MCF 10A (cell line): ENCODE data around the gene S100A8. TPM values are rescaled to one million over a fixed set of nuclear protein-coding genes. Genes with fewer than 3 reads are reported as not detected.

Experiments
- BruUV-seq: library from RNA; stranded (reverse); fragments of 400-500 nt; replicated peaks from 2 replicates; lab custom pipeline; 2021; lab: Mats Ljungman, UMichigan
- CTCF ChIA-PET: fragments of 300-600 bp; sonication (Branson Sonifier 250); formaldehyde crosslinking; extraction: SDS; loops from one replicate; lab custom pipeline; 2021; ENCODE audit warnings: antibody characterized with exemption, inconsistent platforms; lab: Yijun Ruan, JAX
- POLR2A ChIA-PET: fragments of 300-600, 350-650 bp; sonication (Branson Sonifier 250); formaldehyde crosslinking; extraction: SDS; loops from one replicate; lab custom pipeline; 2020; ENCODE audit warnings: antibody characterized with exemption, inconsistent platforms; lab: Yijun Ruan, JAX
- DNase-seq: peaks from one replicate; pipeline ENCODE4 v3.0.0-alpha.2; 2018; ENCODE audit not compliant: unreplicated experiment
- H3K27ac Mint-ChIP-seq: one replicate; pipeline ENCODE4 v1.8.0; 2022; ENCODE audit warnings: mild to moderate bottlenecking, low read depth, mixed read lengths; ENCODE audit not compliant: unreplicated experiment
- H3K27me3 Mint-ChIP-seq: one replicate; pipeline ENCODE4 v1.8.0; 2022; ENCODE audit warnings: mixed read lengths; ENCODE audit not compliant: insufficient read depth, unreplicated experiment
- H3K36me3 Mint-ChIP-seq: one replicate; pipeline ENCODE4 v1.8.0; 2022; ENCODE audit warnings: mild to moderate bottlenecking, moderate library complexity, mixed read lengths; ENCODE audit not compliant: insufficient read depth, unreplicated experiment
- H3K4me1 Mint-ChIP-seq: one replicate; pipeline ENCODE4 v1.8.0; 2022; ENCODE audit warnings: mixed read lengths; ENCODE audit not compliant: insufficient read depth, unreplicated experiment
- H3K4me3 Mint-ChIP-seq: one replicate; pipeline ENCODE4 v1.8.0; 2022; ENCODE audit warnings: mild to moderate bottlenecking, moderate library complexity, mixed read lengths; ENCODE audit not compliant: unreplicated experiment
- H3K9me3 Mint-ChIP-seq: one replicate; pipeline ENCODE4 v1.8.0; 2022; ENCODE audit warnings: mixed read lengths; ENCODE audit not compliant: unreplicated experiment
- CTCF ChIP-seq: fragments of 200-600 bp; IDR thresholded peaks from one replicate; pipeline ENCODE4 v1.8.0; 2022; ENCODE audit warnings: antibody characterized with exemption, mild to moderate bottlenecking; ENCODE audit not compliant: unreplicated experiment
- intact Hi-C: fragments of 100-400 bp; cut with micrococcal nuclease; formaldehyde crosslinking; loops from 2 replicates; pipeline ENCODE4 v1.14.1; 2022
- total RNA-seq: library from RNA; stranded (reverse); gene quantifications from 2 replicates; pipeline ENCODE4 v1.2.3, GENCODE V29; 2022

The S100A8 gene
- total RNA-seq, 1 experiment from 2014 or later: 80.4 TPM

GRCh38 chr1:153372571-153372970 lies 18.3 kb downstream of the S100A8 start:
- POLR2A ChIA-PET: interaction anchor here (0.7 to 1.3 kb wide), 4 partner anchors 15 to 28 kb away, joined by 3 to 4 read pairs (median 4); partner anchors contain the start of gene S100A9
- CTCF ChIA-PET: interaction anchor here (1.1 to 5.7 kb wide), 4 partner anchors 15 to 138 kb away, joined by 3 to 39 read pairs (median 11); partner anchors contain the start of gene S100A9
- no TSS peak for BruUV-seq

GRCh38 chr1:153371231-153371630 lies 19.6 kb downstream of the S100A8 start:
- Mint-ChIP-seq H3K4me3 (no peak overlapping the region), H3K27ac (peak overlapping the region; percentile 59), H3K4me1 (peaks cover 39% of the 10 kb centered on the region), H3K36me3 (peaks cover 6% of the 10 kb centered on the region), H3K9me3 (no peaks in the 10 kb centered on the region), H3K27me3 (no peaks in the 10 kb centered on the region)
- ChIA-PET POLR2A (interaction anchor here (0.6 kb wide), 1 partner anchor 1394 kb away, joined by 3 read pairs; no protein-coding TSS in a partner anchor), CTCF (no interaction called here)
- intact Hi-C loops: no loop called here
- BruUV-seq: no TSS peak
- no peak for DNase-seq
- TF ChIP-seq CTCF: no peak

More at GRCh38 chr1:153372571-153372970, 18.3 kb downstream of the S100A8 start:
- no peaks in the 10 kb centered on the region for H3K9me3 Mint-ChIP-seq
- peaks cover 39% of the 10 kb centered on the region for H3K4me1 Mint-ChIP-seq
- H3K4me3 Mint-ChIP-seq: no peak overlapping the region
- peaks cover 6% of the 10 kb centered on the region for H3K36me3 Mint-ChIP-seq
- no peak for DNase-seq
- no peak overlapping the region for H3K27ac Mint-ChIP-seq
- TF ChIP-seq CTCF: no peak
- intact Hi-C loops: no loop called here
- no peaks in the 10 kb centered on the region for H3K27me3 Mint-ChIP-seq

- intact Hi-C loops: no loop called here
- DNase-seq: no peak
These were observed 20.7 kb downstream of the S100A8 start for GRCh38 chr1:153370146-153370545.

GRCh38 chr1:153368495-153368894 lies 22.4 kb downstream of the S100A8 start:
- H3K4me1 Mint-ChIP-seq: peaks cover 47% of the 10 kb centered on the region
- no peaks in the 10 kb centered on the region for H3K27me3 Mint-ChIP-seq
- POLR2A ChIA-PET: interaction anchor here (0.7 to 4.3 kb wide), 4 partner anchors 9 to 54 kb away, joined by 3 to 24 read pairs (median 4); partner anchors contain the start of gene S100A9
- H3K4me3 Mint-ChIP-seq: no peak overlapping the region
- no TSS peak for BruUV-seq
- intact Hi-C loops: no loop called here
- H3K27ac Mint-ChIP-seq: no peak overlapping the region
- peaks cover 12% of the 10 kb centered on the region for H3K36me3 Mint-ChIP-seq
- CTCF ChIA-PET: interaction anchor here (0.6 to 28.2 kb wide), 5 partner anchors 12 to 199 kb away, joined by 4 to 1438 read pairs (median 6); partner anchors contain the start of gene S100A9
- no peak for DNase-seq
- no peak for TF ChIP-seq CTCF
- no peaks in the 10 kb centered on the region for H3K9me3 Mint-ChIP-seq

More at GRCh38 chr1:153370146-153370545, 20.7 kb downstream of the S100A8 start:
- no peak overlapping the region for H3K4me3 Mint-ChIP-seq
- no peaks in the 10 kb centered on the region for H3K27me3 Mint-ChIP-seq
- CTCF ChIA-PET: interaction anchor here (1.3 kb wide), 1 partner anchor 12 kb away, joined by 3 read pairs; no protein-coding TSS in a partner anchor
- H3K36me3 Mint-ChIP-seq: peaks cover 12% of the 10 kb centered on the region
- peaks cover 39% of the 10 kb centered on the region for H3K4me1 Mint-ChIP-seq
- POLR2A ChIA-PET: no interaction called here
- no peak overlapping the region for H3K27ac Mint-ChIP-seq
- no peak for TF ChIP-seq CTCF
- no peaks in the 10 kb centered on the region for H3K9me3 Mint-ChIP-seq
- no TSS peak for BruUV-seq
